ENCODE measurements around the gene TENM4. TPM values are rescaled to one million over a fixed set of nuclear protein-coding genes. Genes with fewer than 3 reads are reported as not detected.

The TENM4 gene
- total and polyA plus RNA-seq, 2 of the 8 experiments (the other 6 are each of a cell fraction or from before 2014, with no cell fraction given) = 3.5 to 7.2 TPM

DNA sequence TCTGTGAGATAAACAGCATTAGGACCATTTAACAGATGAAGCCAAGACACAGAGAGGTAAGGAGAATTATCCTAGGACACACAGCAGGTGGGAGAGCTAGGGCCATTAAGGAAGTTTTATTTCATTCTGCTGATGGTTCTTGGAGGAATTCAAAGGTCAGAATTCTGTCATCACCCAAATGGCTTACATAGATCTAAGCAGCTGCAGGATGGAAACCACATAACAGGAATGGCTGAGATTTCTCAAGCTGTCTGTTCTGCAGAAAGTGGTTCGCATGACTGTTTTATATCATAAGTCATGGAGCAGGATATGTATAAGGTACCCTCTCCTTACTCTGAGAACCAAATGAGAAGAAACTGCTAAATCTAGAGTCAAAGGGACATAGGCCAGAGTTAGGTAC, 702.9 kb downstream of the TENM4 start:
- Histone ChIP-seq H3K9me3 (ENCODE audit: insufficient read depth in 2 of 2, low read depth in 1 of 2, low read length in 1 of 2) (no peaks in the 10 kb centered on the region), H4K20me1 (replicated peaks in 1 of 2; ENCODE audit: control insufficient read depth in 1 of 2, insufficient read depth in 2 of 2, low read length in 2 of 2) (no peaks in the 10 kb centered on the region), H3K27me3 (replicated peaks in 1 of 4; ENCODE audit: control insufficient read depth in 3 of 4, extremely low read depth in 1 of 4, insufficient read depth in 3 of 4, low read length in 3 of 4) (no peaks in the 10 kb centered on the region), H3K4me1 (replicated peaks in 1 of 4; ENCODE audit: control insufficient read depth in 3 of 4, insufficient read depth in 4 of 4, low read length in 3 of 4) (no peaks in the 10 kb centered on the region), H3K14ac (ENCODE audit: insufficient read length) (no peak overlapping the region), H2AFZ (ENCODE audit: low read length) (no peak overlapping the region), H4K5ac (ENCODE audit: insufficient read length, low read depth, low read length) (no peak overlapping the region), H2BK20ac (ENCODE audit: low read length) (no peak overlapping the region), H2BK120ac (replicated peaks; ENCODE audit: low read depth, low read length) (no peak overlapping the region), H4K91ac (replicated peaks; ENCODE audit: insufficient read length, low read length) (no peak overlapping the region), H3K23me2 (ENCODE audit: low read depth, low read length) (no peaks in the 10 kb centered on the region; the same call in 1 of the 2 replicates), H3K56ac (replicated peaks; ENCODE audit: insufficient read length, low read depth, low read length) (no peak overlapping the region), H3K18ac (ENCODE audit: extremely low read depth, low read length) (no peak overlapping the region), H2AK5ac (ENCODE audit: low read depth, low read length) (no peak overlapping the region), H3K27ac (ENCODE audit: low read depth, low read length) (no peak overlapping the region), H2BK5ac (ENCODE audit: low read depth, low read length) (no peak overlapping the region), H3K79me1 (ENCODE audit: low read depth, low read length) (no peaks in the 10 kb centered on the region), H3K4me2 (ENCODE audit: insufficient read depth in 1 of 2, low read depth in 2 of 2, low read length in 2 of 2) (no peak overlapping the region), H2BK15ac (ENCODE audit: low read length) (no peak overlapping the region), H2BK12ac (ENCODE audit: low read depth, low read length) (no peak overlapping the region), H3K23ac (ENCODE audit: insufficient read length) (no peak overlapping the region), H3K4ac (replicated peaks; ENCODE audit: insufficient read length, low read depth, low read length) (no peak overlapping the region), H3K4me3 (ENCODE audit: extremely low read depth in 1 of 4, insufficient read depth in 2 of 4, low read depth in 3 of 4, low read length in 4 of 4) (no peak overlapping the region), H3K36me3 (ENCODE audit: control insufficient read depth in 2 of 4, insufficient read depth in 4 of 4, low read length in 3 of 4) (no peaks in the 10 kb centered on the region), H3K79me2 (ENCODE audit: control insufficient read depth in 1 of 2, insufficient read depth in 2 of 2, low read length in 2 of 2) (no peaks in the 10 kb centered on the region), H4K8ac (ENCODE audit: extremely low read depth, insufficient read depth, low read length) (no peak overlapping the region), H3K9ac (replicated peaks in 1 of 4; ENCODE audit: extremely low read depth in 1 of 4, low read depth in 3 of 4, low read length in 3 of 4) (no peak overlapping the region)
- FAIRE-seq = no peak
- POLR2A ChIA-PET (ENCODE audit: partially characterized antibody) = no interaction called here
- no peak for DNase-seq (ENCODE audit: low read depth in 1 of 2, low spot score in 2 of 2)
- CTCF ChIA-PET (ENCODE audit: partially characterized antibody) = interaction anchor here (1.2 to 2.8 kb wide), 3 partner anchors 21 to 223 kb away, joined by 4 to 11 read pairs (median 4); no protein-coding TSS in a partner anchor
- WGBS, 2 experiments (ENCODE audit: extremely low coverage in 1 of 2, insufficient coverage in 1 of 2, insufficient read length in 1 of 2, insufficient replicate concordance in 2 of 2, low coverage in 1 of 2, low lambda C conversion rate in 2 of 2, missing lambda C conversion rate in 1 of 2) = 100% methylated on average over 1 of the region's 1 CpG; no CpG with 5 or more reads in 1 of the 2 experiments
- TF ChIP-seq SRF (IDR thresholded peaks at IDR 0.05; ENCODE audit: low read depth, low read length) (no peak), KDM5A (IDR thresholded peaks at IDR 0.05; ENCODE audit: low read length) (no peak), YY1 (IDR thresholded peaks at IDR 0.05; ENCODE audit: low read depth, low read length) (no peak), CHD1 (IDR thresholded peaks at IDR 0.05; ENCODE audit: low read depth, low read length) (no peak), TAF7 (optimal IDR thresholded peaks at IDR 0.05; ENCODE audit: borderline replicate concordance, low read depth, low read length) (no peak), NRF1 (IDR thresholded peaks at IDR 0.05; ENCODE audit: low read depth, low read length) (no peak), SIN3A (conservative IDR thresholded peaks at IDR 0.05 in 1 of 2, IDR thresholded peaks at IDR 0.05 in 1 of 2; ENCODE audit: low read depth in 1 of 2, low read length in 2 of 2) (no peak), POLR2AphosphoS5 (IDR thresholded peaks at IDR 0.05; ENCODE audit: low read depth, low read length) (no peak), HDAC6 (IDR thresholded peaks at IDR 0.05; ENCODE audit: low read depth, low read length) (no peak), NANOG (IDR thresholded peaks at IDR 0.05; ENCODE audit: insufficient read depth, low read depth, low read length, poor library complexity, severe bottlenecking) (no peak), CREB1 (IDR thresholded peaks at IDR 0.05) (no peak), ASH2L (IDR thresholded peaks at IDR 0.05; ENCODE audit: low read length) (no peak), PHF8 (conservative IDR thresholded peaks at IDR 0.05; ENCODE audit: low read depth, low read length) (no peak), POU5F1 (IDR thresholded peaks at IDR 0.05; ENCODE audit: low read depth, low read length) (no peak), MAX (IDR thresholded peaks at IDR 0.05) (no peak), SIRT6 (IDR thresholded peaks at IDR 0.05; ENCODE audit: low read length) (no peak)
